ENCODE results near the gene ZKSCAN4.

The ZKSCAN4 gene

DNA sequence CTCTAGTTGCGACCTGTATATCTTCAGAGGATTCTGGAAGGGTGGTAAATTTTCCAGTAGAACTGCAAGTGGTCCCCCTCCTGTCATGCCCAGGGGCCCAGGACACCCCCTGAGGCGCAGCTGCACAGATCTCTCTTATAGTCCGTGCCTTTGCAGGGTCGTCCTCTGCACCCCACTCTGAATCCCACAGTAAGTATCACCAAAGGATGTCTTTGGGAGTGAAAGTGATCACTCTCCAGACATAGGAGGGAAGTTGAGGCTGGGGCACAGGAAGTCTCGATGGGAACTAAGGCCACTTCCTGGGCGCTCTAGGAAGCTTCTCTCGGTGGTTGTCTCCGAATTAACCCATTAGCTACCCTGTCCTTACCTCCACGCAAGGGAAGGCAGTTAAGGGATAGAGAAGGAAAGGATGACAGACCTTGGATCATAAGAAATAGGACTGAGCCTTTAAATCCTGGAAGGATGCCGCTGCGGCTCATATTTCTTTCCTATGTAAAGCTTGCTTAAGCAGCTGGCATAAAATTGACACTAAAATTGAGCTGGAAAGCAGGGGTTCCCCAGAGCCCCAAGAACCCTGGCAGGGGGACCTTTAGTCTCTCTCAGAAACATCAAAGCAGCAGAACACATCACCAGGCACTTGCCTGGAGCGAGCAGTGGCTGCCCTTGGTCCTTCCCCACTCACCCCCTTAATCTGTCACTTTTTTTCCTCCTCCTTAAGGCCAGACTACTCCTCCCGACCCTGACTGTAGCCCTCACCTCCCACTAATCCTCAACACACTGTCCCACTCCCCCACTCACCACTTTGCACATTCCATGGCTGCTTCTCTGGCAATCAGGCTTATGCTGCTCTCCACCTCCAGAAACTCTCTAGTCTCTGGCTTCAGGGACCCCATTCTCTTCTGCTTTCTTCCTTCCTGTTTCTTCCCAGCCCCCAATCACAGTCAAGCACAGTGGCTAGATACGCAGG, at the start of gene ZKSCAN4:
Gene ZKSCAN4 (minus strand): TSS at position 261 of the 967 bp plus-strand sequence. CDS start 289 bp downstream, outside the sequence.
- DNase-seq (ENCODE audit: low read depth): peak; percentile 91

DNA sequence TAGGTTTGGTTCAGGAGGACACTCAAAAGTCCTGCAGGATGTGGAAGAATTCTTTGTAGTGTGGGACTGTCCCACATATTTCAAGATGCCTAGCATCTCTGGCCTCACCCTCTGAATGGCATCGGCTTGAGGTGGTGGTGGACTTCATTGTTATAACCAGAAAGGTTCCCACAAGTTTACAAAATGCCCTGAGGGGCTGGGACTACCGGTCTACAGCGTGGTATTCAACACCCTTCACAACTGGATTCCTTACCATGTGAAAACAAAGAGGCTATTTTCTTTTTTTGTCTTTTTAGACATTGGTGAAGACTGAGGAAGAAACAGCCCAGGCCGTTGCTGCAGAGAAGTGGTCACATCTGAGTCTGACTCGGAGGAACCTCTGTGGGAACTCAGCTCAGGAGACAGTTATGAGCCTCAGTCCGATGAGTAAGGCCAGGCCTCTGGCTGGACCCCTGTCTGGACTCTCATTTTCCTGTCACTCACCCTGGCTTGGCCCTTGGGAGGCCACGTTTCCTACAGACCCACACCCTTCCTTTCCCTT, 44.5 kb upstream of the ZKSCAN4 start:
- DNase-seq (ENCODE audit: low read depth): no peak

DNA sequence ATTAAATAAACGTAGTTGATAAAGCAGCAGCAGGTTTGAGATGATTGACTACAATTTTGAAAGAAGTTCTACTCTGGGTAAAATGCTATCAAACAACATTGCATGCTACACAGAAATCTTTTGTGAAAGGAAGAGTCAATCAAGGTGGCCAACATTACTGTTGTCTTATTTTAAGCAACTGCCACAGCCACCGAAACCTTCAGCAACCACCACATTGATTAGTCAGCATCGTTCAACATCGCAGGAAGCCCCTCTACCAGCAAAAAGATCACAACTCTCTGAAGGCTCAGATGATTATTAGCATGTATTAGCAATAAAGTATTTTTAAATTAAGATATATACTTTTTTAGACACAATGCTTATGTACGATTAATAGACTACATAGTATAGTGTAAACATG, 43.3 kb upstream of the ZKSCAN4 start:
- DNase-seq (ENCODE audit: low read depth): no peak

DNA sequence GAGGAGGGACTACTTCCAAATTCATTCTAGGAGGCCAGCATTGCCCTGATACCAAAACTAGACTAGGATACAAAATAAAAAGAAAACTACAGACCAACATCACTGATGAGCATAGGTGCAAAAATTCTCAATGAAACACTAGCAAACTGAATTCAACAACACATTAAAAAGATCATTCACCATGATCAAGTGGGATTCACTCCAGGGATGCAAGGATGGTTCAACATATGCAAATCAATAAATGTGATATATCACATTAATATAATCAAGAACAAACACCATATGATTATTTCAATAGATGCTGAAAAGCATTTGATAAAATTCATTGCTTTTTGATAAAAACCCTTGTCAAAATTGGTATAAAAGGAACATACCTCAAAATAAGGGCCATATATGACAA, 39.5 kb upstream of the ZKSCAN4 start:
- no peak for DNase-seq (ENCODE audit: low read depth)

DNA sequence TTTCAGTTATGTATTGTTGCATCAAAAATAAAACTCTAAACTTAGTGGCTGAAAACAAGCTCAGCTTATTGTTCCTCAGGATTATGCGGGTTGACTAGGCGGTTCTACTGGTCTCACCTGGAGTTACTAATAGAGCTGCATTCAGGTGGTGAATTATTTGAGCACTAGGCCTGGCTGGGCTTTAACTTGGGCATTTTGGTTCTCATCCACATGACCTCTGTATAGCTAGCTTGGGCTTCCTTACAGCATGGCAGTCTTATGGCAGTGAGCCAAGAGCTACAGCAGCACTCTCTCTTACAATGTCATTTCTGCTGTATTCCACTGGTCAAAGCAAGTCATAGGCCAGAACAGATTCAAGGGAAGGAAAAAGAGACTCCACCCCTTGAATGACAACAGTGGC, 30.9 kb upstream of the ZKSCAN4 start:
- DNase-seq (ENCODE audit: low read depth): peak; percentile 6

DNA sequence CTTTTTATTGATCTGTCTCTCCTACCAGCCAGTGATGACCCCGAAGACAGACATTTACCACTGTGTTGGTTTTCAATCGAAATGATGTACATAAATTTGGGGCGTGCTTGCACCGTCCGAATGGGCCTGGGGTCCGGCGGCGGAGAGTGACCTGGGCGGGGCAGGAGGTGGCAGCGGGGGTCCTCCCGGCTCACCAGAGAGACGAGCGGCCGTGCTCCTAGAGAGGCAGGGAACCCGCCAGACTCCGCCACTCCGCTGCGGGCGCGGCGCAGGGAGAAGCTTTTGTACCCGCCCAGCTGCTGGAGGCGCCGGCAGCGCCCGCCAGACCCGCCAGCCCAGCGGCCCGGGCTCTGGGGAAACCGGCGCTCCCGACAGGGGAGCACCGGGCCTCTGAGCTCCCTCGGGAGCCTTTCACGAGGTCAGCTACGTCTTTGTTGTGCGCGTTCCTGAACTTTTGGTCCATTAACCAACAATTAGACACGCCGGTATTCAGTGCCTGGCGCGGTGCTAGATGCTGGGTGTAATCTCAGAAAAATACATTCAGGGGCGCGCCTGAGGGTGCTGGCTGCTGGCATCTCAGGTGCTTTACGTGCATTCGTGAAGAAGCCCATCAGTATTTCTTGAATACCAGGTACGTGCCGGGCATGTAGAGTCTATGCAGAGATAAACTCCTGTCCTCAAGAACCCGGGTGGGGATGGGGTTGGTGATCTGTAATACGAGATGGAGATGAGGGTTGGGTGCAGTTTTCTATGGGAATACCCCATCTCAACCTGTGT, 29.4 kb upstream of the ZKSCAN4 start, which contains the start of gene PGBD1:
Gene PGBD1 (plus strand): TSS at position 285 of the 777 bp plus-strand sequence. CDS start 2,242 bp downstream, outside the sequence.
- peak; percentile 77 for DNase-seq (ENCODE audit: low read depth)

DNA sequence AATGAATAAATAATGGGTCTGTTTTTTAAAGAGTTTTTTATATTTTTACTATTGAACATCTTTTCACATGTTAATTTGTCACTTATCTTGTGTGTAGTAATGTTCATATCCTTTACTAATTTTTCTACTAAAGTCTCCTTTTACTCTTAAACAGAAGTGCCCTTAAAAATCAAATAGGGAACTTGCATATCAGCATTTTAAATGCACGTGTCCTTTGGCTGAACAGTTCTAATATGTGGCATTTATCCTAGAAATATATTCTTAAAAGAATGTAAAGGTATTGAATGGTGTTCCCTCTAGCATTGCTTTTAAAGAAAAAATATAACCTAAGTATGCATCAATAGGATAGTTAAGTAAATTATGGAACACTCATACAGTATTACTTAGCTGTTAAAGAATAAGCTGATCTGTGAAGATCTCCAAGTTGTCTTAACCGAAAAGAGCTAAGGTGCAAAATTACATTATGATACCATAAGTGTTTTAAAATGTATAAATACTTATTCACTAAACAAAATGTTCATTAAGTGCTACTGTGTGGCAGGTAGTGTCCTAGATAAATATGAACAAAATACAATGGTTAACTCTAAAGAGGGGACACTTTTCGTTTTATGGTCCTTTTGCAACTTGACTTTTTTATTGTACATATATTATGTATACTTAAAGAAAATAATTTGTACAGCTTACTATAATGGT, 28.7 kb upstream of the ZKSCAN4 start:
- DNase-seq (ENCODE audit: low read depth): no peak

DNA sequence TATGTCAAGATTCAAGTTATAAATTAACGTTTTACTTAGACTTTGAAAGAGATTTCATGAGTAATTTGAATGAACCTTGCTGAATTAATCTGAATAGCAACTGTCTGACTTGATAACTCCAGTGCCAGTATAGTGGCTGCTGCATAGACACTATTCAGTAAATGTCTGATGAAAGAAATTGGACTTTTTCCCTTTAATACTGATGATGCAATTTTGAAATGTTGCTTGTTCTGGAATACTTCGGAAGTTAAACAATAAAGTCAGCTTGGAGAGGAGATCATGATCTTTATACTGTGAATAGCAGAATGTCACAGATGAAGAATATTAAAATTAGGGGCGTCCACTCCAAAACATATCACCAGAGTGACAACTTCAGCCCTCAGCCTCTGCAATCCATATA, 25.7 kb upstream of the ZKSCAN4 start:
- no peak for DNase-seq (ENCODE audit: low read depth)

DNA sequence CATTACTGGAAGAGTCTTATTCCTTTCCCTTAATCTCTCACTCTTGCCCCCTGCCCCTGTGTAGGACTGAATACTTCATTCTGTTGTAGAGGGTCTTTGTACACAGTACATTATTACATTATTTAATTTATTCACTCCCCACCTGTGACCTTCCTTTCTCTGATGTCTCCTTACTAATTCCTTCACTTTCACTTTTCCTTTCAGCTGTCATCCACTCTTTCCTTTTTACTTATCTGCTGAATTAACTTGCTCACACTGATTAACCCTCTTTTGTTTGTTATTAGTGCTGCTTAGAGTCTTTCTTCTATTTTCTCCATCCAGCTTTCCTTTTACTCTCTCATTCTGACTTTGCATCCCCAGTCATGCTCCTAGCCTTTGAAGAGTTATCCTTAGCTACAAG, 22.8 kb upstream of the ZKSCAN4 start:
- DNase-seq (ENCODE audit: low read depth): no peak

DNA sequence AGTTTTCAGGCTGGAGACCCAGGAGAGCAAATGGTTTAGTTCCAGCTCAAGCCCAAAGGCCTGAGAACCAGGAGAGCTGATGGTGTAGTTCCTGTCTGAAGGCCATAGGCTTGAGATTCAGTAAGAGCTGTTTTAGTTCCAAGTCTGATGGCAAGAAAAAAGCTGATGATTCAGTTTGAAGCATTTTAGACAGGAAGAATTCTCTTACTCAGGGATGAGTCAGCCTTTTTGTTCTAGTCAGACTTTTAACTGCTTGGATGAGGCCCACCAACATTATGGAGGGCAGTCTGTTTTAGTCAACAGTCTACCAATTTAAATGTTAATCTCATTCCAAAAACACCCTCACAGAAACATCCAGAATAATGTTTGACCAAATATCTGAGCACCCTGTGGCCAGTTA, 17.4 kb upstream of the ZKSCAN4 start:
- peak; percentile 89 for DNase-seq (ENCODE audit: low read depth)

DNA sequence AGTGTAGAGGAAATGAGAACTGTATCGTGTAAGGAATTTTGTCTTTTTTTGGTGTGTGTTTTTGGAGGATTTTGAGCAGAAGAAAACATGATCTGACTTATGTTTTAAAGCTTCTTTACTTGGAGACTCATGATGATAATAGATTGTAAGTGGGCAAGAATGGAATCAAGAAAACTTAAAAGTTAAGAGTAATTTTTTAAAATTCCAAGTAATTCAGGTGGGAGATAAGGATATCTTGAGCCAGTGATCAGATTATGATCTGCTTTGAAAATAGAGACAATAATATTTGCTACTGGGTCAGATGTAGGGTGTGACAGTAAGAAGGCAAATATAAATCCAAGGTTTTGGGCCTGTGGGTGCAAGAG, 15.6 kb upstream of the ZKSCAN4 start:
- DNase-seq (ENCODE audit: low read depth): no peak

DNA sequence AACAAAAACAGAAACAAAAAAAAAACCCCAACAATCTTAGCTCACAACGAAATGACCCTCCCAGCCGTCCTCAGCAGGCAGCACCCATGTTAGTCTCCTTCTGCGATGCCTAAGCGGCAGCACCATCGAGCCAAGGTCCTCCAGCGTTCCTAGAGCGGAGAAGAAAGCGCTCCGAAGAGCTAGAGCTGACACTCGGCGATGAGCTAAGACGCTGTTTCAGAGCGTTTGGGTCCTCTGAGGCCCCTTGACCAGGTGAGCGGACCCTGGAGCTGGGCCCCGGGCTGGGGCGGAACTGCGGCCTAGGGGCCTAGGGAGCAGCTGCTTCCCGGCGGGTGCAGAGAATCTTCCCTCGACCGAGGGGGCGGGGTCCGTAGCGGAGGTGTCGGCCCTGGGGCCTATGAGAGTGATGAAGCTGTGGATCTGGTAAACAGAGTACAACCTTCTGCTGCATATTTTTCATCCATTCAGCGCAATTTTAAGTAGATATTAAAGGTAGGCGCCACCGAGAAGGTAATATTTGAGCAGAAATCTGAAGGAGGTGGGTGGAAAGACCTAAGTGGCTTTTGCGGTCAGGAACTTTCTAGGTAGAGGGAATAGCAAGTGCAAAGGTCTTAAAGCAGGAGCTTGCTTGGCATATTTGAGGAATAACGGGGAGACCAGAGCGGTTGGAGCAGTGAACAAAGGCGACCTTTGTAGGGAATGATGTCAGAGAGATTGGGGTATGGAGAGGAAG, 15.1 kb upstream of the ZKSCAN4 start, which contains the start of gene ZSCAN26:
Gene ZSCAN26 (plus strand): TSS at position 182 of the 733 bp plus-strand sequence. CDS start 4,777 bp downstream, outside the sequence.
- DNase-seq (ENCODE audit: low read depth): peak; percentile 87

DNA sequence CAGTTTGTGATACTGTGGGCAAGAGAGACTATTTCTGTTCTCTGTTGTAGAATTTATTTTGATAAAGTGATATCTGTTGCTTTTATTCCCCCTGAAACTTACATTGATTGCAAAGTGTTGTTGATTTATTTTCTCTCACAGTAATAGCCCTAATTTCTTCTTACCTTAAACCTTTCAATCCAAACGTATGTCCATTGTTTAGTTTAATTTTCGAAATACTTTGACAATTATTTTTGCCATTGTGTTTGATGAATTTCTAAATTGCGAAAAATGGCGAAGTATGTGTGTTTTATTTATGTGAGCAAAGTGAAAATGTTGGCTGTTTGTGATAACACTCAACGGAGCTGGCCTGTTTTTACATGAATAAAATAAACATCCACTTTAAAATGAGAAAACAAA, 14.5 kb upstream of the ZKSCAN4 start:
- no peak for DNase-seq (ENCODE audit: low read depth)

DNA sequence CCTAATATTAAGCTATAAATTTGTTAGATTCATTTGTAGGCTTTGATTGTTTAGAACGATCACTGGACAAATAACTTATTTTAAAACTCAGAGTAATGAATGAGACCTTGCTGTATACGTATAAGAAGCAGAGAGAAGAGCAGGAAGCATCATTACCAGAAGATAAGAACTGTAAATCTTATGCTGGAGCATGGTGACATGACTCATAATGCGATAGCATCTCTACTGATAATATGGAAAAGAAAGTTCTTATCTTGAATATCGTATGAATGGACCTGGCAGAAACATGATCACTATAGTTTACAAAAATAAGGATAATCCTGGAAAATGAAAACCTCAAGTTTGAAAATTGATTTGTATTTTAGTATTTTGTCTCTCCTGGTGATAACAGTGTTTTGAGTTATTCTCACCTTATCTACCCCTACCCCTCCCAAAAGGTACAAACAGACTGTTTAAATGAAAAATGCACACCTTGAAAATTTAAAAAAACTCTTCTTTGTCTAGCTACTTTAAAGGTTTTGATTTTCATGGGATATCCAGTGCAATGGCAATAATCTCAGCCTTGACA, 12.8 kb upstream of the ZKSCAN4 start:
- DNase-seq (ENCODE audit: low read depth): no peak

DNA sequence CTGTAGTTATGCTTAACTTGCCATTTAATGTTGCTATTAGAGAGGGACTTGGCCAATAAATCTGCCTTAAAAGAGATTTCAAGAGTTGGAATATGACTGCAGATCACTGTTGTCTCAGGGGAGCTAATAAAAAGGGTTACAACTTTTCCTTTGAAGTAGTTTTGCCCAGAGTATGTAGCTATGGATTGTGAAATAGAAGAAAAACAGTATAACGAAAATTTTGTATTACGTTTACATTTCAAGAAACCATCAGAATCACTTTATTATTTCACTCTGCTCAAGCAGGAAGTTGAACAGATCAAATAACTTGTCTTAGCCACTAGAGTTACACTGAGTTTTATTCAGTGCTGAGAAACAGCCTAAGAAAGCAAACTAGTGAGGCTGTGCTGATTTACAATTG, 11.9 kb upstream of the ZKSCAN4 start:
- no peak for DNase-seq (ENCODE audit: low read depth)

DNA sequence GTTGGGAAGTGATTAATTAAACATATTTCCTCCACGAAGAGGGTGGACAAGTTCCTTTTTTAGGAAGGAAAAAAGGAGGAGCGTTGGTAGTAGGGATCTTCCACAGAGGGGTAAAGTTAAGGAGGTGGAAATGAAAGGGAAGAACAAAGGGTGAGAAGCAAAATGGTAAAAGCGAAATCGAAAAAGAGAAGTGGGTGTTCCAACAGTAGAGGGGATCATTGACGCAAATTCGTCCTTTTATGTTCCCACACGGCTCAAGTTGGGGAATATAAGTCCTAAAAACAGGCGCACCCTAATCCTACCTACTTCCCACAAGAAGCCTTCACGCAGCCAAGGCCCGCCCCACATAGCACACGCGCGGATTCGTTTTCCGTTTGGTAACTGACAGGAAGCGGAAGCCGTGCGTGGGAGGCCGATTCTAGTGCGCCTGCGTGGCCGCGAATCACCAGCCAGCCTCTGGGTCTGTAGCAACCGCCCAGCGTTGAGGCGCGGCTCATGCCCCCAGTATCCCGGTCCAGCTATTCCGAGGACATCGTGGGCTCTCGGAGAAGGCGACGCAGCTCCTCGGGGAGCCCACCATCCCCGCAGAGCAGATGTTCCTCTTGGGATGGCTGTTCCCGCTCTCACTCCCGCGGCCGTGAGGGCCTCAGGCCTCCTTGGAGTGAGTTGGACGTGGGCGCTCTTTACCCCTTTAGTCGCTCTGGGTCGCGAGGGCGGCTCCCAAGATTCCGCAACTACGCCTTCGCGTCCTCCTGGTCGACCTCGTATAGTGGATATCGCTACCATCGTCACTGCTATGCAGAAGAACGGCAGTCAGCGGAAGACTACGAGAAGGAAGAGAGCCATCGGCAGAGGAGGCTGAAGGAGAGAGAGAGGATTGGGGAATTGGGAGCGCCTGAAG, 7.1 kb upstream of the ZKSCAN4 start, which contains the start of gene NKAPL:
Gene NKAPL (plus strand): TSS at position 421 of the 901 bp plus-strand sequence. CDS start 75 bp downstream, at position 496.
- peak; percentile 42 for DNase-seq (ENCODE audit: low read depth)

DNA sequence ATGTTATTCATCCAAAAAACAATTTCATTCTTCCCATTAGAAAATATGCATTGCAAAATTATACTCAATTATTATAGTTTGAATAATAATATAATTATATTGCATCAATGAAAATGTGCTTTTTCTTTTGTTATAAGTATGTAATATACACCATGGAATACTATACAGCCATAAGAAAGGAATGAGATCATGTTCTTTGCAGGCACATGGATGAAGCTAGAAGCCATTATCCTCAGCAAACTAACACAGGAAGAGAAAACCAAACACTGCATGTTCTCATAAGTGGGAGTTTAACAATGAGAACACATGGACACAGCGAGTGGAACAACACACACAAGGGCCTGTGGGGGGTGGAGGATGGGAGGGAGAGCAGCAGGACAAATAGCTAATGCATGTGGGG, 5.0 kb upstream of the ZKSCAN4 start:
- DNase-seq (ENCODE audit: low read depth): no peak

DNA sequence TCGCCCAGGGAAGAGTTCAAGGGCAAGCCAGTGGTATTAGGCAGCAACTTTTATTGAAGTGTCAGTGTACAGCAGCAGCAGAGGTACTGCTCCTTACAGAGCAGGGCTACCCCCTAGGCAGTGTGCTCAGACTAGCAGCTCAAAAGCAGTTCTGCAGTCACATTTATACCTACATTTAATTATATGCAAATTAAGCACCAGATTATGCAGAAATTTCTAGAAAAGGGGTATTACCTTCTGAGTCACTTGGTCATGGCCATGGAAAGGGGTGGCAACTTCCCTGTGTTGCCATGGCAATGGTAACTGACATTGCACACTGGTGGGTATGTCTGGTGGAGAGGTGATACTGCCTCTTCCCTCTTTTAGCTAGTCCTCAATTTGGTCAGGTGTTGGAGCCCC, 2.1 kb upstream of the ZKSCAN4 start:
- DNase-seq (ENCODE audit: low read depth): no peak

DNA sequence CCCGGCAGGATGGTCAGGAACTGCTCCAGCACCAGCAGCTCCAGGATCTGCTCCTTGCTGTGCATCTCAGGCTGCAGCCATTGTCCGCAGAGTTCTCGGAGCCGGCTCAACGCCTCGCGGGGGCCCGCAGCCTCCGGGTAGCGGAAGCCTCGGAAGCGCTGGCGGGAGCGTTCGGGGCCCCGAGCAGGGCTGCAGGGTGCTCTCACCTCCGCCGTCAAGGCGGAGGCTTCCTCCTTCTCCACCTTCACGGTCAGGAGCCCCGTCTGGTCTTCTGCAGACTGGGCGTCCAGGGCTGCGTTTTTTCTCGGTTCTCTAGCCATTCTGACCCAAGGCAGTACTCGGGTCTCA, 434 bp downstream of the ZKSCAN4 start:
- no peak for DNase-seq (ENCODE audit: low read depth)

DNA sequence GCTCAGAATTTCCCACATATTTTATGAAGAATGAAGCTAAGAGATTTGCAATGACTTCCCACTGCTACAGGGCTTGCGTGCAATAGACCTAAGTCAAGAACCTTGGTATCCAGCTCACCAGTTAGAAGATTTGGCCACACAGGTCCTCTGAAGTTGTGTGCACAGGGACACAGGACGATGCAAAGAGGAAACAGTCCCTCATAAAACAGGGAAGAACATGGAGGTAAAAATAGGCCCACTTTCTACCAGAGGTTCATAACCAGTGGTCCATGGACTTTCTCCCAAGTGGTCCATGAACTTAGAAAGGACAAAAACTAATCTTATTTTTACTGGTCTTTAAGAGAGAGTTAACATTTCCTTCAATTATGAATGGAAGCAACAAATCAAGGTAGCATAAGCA, 1.3 kb downstream of the ZKSCAN4 start:
- DNase-seq (ENCODE audit: low read depth): no peak
